AG04449 (cell line): ENCODE measurements around the gene KLRC2.
"Not testable (repeated sequence)": the region's sequence is repeated elsewhere in the genome, so short reads cannot be mapped to it uniquely, and the experiment has no call there.

Source experiments
- CTCF ChIA-PET: fragments of 350-600 bp; formaldehyde crosslinking; extraction: SDS; loops from one replicate; lab custom pipeline; 2021; ENCODE audit warnings: antibody characterized with exemption; lab: Yijun Ruan, JAX
- POLR2A ChIA-PET: fragments of 400-600, 350-600 bp; formaldehyde crosslinking; extraction: SDS; loops from one replicate; lab custom pipeline; 2020; ENCODE audit warnings: antibody characterized with exemption, inconsistent platforms; lab: Yijun Ruan, JAX
- DNase-seq: peaks from one replicate; pipeline ENCODE4 v3.0.0-alpha.2; 2010; ENCODE audit warnings: low read depth, low spot score
- H3K4me3 ChIP-seq: 2 replicates; pipeline ENCODE4 v1.5.1; 2011; ENCODE audit warnings: low read depth, mild to moderate bottlenecking, control low read depth, low read length
- TF ChIP-seq, protein P1 (sequence below): IDR thresholded peaks from one replicate; pipeline ENCODE4 v1.5.1; 2011; ENCODE audit warnings: mild to moderate bottlenecking, moderate library complexity, low read length, control low read depth, inconsistent platforms; ENCODE audit not compliant: insufficient read depth; ENCODE audit errors: missing control alignments

Gene KLRC2

GRCh38 chr12:10435816-10436215 lies at the start of gene KLRC2:
Gene KLRC2, minus strand, starts transcription at chr12:10436010. Its CDS starts 24 bp downstream, at chr12:10435986.
- DNase-seq, H3K4me3 ChIP-seq, POLR2A ChIA-PET, CTCF ChIA-PET: not testable (repeated sequence)

GRCh38 chr12:10481901-10482300 lies 46.1 kb upstream of the KLRC2 start:
- CTCF ChIA-PET, POLR2A ChIA-PET, H3K4me3 ChIP-seq, DNase-seq: not testable (repeated sequence)

- H3K4me3 ChIP-seq, CTCF ChIA-PET, POLR2A ChIA-PET, DNase-seq: not testable (repeated sequence)
Measured at GRCh38 chr12:10472808-10473207, 37.0 kb upstream of the KLRC2 start.

DNA sequence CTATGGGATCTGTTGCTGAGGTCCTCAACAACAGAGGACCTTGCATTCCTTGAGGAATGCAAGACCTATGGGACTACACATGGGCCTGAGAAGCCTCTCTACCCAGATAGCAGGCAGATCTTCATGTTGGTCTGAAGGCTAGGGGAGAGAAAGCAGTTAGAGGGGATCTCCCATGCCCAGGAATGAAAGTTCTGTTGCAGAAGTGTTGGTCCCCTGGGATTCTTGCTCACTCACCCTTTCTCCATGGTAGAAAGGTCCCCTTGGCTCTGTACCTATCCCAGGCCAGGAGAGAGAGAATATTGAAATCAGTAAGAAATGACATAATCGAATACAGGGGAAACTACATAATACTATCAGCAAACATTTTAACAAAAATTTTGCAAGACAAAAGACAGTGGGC lies 33.9 kb upstream of the KLRC2 start:
- TF ChIP-seq, protein P1, sequence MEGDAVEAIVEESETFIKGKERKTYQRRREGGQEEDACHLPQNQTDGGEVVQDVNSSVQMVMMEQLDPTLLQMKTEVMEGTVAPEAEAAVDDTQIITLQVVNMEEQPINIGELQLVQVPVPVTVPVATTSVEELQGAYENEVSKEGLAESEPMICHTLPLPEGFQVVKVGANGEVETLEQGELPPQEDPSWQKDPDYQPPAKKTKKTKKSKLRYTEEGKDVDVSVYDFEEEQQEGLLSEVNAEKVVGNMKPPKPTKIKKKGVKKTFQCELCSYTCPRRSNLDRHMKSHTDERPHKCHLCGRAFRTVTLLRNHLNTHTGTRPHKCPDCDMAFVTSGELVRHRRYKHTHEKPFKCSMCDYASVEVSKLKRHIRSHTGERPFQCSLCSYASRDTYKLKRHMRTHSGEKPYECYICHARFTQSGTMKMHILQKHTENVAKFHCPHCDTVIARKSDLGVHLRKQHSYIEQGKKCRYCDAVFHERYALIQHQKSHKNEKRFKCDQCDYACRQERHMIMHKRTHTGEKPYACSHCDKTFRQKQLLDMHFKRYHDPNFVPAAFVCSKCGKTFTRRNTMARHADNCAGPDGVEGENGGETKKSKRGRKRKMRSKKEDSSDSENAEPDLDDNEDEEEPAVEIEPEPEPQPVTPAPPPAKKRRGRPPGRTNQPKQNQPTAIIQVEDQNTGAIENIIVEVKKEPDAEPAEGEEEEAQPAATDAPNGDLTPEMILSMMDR = no peak
- ChIA-PET POLR2A (no interaction called here), CTCF (no interaction called here)
- DNase-seq = no peak
- no peak overlapping the region for H3K4me3 ChIP-seq

GRCh38 chr12:10466311-10466710 lies 30.5 kb upstream of the KLRC2 start:
- no peak overlapping the region for H3K4me3 ChIP-seq
- POLR2A ChIA-PET = no interaction called here
- TF ChIP-seq, protein P1 = no peak
- DNase-seq = no peak
- CTCF ChIA-PET = no interaction called here

- TF ChIP-seq, protein P1 = no peak
- no peak overlapping the region for H3K4me3 ChIP-seq
- POLR2A ChIA-PET = no interaction called here
- CTCF ChIA-PET = no interaction called here
- no peak for DNase-seq
Measured at GRCh38 chr12:10457760-10458159, 21.9 kb upstream of the KLRC2 start.

DNA sequence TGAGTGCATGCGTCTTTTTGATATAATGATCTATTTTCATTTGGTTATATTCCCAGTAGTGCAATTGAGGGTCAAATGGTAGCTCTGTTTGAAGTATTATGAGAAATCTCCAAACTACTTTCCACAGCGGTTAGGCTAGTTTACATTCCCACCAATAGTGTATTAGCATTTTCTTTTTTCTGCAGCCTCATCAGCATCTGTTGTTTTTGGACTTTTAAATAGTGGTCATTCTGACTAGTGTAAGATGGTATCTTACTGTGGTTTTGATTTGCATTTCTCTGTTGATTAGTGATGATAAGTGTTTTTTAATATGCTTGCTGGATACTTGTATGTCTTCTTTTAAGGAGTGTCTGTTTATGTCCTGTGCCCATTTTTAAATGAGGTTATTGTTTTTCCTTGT lies 21.0 kb upstream of the KLRC2 start:
- CTCF ChIA-PET = no interaction called here

DNA sequence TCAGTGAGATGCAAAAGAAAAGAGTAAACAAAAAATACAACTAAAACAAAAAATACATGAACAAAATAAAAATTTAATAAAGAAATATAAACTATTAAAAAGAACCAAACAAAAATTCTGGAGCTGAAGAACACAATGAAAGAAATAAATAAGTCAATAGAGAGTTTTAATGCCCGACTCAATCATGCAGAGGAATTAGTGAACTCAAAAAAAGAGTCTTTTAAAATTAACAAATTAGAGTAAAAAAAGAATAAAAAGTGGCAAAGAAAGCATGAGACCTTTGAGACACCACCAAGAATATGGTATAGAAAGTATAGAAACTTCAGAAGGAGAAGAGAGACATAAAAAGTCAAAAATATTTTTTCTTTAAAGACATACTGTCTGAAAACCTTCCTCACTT lies 20.0 kb upstream of the KLRC2 start:
- no peak for DNase-seq
- TF ChIP-seq, protein P1 = no peak
- no peak overlapping the region for H3K4me3 ChIP-seq
- ChIA-PET CTCF (no interaction called here), POLR2A (interaction anchor here (0.5 kb wide), 1 partner anchor 11 kb away, joined by 4 read pairs; no protein-coding TSS in a partner anchor)

More for the DNA sequence above, 21.0 kb upstream of the KLRC2 start:
- TF ChIP-seq, protein P1 = no peak
- no peak overlapping the region for H3K4me3 ChIP-seq
- POLR2A ChIA-PET = no interaction called here
- no peak for DNase-seq
